Cortex of kidney (tissue), 1 donor: ENCODE measurements around the gene GNG7.
"Not testable (repeated sequence)": the region's sequence is repeated elsewhere in the genome, so short reads cannot be mapped to it uniquely, and the experiment has no call there.

Experiments
- DNase-seq: peaks from one replicate; lab custom pipeline; 2025; lab: John Stamatoyannopoulos, UW

Gene GNG7

DNA sequence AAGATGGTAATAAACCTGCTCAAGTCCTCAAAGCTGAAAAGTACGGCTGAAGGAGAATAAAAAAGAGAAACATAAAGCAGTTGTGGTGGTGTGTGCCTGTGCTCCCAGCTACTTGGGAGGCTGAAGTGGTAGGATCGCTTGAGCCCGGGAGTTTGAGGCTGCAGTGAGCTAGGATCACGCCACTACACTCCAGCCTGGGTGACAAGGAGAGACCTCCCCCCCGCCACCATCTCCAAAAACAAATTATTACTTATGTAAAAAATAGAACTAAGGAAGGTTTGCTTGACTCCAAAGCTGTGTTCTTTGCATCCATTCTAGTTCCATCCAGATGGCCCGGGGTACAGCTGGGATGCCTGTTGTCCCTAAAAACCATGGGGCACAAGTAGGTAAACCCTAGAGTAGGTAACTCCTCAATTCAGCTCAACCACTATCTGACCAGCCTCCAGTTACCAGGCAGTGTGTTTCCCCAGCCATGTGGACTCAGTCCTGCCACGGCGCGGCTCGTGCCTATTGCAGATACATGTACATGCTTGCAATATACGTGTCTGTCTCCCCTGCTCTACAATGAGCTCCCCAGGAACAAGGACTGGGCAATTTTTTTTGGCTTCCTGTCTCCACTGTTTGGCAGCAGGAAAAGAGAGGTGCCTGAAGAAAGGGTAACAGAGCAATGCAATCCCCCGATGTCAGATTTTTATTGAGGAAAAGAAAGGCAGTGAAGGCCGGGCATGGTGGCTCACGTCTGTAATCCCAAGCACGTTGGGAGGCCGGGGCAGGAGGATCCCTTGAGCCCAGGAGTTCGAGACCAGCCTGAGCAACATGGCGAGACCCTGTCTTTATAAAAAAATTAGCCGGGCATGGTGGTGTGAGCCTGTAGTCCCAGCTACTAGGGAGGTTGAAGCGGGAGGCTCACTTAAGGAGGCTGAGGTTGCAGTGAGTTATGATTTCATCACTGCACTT lies 101.3 kb downstream of the GNG7 start:
- DNase-seq, result no peak

DNA sequence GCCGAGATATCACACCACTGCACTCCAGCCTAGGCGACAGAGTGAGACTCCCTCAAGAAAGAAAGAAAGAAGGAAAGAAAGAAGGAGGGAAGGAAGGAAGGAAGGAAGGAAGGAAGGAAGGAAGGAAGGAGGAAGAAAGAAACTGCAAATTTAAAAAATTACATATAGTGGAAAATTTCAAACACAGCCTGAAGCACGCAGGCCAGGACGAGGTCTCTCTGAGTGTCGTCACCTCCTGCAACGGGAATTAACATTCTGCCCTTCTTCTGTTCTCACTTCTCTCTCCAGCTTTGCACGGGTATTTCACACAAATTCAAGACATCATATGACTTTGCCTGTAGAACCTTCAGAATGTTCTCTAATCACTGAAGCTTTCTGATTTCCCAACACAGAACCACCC lies 108.2 kb downstream of the GNG7 start:
- DNase-seq, result no peak

DNA sequence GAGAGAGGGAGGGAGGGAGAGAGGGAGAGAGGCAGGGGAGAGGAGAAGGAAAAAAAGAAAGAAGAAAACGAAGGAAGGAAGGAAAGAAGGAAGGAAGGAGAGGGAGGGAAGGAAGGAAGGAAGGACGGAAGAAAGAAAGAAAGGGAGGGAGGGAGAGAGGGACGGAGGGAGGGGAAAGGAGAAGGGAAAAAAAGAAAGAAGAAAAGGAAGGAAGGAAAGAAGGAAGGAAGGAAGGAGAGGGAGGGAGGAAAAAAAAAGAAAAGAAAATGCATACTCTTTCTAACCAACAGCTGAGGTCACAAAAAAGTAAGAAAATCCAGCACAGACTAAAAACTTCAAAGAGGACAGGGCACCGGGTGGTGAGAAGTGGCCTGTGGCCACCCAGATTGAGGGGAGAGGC lies 109.7 kb downstream of the GNG7 start:
- no peak for DNase-seq

DNA sequence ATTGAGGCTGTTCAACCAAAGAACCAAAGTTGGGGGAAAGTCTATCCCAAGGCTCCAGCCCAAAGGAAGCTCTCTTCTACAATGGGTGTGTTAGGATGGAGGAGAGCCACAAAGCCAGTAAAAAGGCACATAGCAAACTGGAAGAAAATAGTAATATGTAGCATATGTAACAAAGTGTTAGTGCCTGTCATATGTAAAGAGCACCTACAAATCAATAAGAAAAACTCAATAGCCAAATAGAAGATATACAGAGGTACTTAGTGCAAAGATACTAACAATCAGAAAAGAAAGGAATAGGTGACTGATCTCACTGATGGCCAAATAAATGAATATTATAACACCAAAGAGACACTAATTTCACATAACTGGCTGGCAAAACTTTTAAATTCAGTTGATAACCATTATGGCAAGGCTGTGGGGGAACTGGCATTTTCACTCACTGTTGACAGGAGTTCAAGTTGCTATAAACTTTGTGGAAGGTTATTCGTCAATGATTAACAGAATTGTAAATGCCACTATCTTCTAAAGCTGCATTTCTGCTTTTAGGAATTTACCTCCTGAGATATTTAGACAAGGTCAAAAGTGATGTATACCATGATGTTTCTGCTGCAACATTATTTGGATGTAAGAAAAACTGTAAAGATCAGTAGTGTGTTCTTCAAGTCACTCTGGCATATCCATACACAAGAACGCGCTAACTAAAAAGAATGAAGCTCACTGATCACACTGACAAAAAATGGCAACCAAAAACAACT lies 110.8 kb downstream of the GNG7 start:
- DNase-seq, result no peak

DNA sequence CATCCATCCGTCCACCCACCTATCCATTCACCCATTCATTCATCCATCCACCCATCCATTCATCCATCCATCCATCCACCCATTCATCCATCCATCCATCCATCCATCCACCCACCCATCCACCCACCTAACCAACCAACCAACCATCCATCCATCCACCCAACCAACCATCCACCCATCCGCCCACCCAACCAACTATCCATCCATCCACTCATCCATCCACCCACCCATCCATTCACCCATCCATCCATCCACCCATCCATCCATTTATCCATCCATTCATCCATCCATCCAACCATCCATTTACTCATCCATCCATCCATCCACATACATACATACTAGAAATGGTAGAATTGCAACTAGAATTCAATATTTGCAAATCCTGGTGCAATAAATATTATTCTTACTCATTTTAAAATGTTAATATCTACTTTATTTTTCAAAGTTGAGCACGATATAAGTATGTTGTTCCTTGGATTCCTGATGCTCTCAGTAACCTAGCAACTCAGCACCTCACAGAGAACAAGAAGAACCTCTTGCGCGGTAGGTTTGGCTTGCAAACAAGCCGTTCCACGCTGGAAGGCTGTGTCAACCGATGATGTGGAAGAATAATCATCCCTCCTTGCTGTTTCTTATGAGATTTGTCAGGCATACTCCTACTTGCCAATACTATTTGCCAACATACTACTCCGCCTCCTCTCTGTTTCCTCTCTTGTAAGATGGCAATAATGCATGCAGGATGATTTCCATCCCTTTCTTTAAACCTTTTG lies 111.7 kb downstream of the GNG7 start:
- no peak for DNase-seq

DNA sequence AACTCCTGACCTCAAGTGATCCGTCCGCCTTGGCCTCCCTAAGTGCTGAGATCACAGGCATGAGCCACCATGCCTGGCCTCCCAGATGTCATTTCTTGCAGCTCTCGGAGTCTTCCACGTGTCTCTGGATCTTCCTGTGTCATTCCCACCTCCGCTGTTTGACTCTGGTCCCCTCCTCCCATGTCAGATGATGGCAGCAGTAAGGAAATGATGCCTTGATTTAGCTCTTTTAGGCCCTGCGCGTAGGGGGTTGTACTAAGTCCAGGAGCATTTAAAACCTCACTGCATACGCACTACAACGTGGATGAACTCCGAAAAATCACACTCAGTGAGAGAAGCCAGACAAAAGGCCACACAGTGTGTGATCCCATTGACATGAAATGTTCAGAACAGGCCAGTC lies 113.1 kb downstream of the GNG7 start:
- no peak for DNase-seq

DNA sequence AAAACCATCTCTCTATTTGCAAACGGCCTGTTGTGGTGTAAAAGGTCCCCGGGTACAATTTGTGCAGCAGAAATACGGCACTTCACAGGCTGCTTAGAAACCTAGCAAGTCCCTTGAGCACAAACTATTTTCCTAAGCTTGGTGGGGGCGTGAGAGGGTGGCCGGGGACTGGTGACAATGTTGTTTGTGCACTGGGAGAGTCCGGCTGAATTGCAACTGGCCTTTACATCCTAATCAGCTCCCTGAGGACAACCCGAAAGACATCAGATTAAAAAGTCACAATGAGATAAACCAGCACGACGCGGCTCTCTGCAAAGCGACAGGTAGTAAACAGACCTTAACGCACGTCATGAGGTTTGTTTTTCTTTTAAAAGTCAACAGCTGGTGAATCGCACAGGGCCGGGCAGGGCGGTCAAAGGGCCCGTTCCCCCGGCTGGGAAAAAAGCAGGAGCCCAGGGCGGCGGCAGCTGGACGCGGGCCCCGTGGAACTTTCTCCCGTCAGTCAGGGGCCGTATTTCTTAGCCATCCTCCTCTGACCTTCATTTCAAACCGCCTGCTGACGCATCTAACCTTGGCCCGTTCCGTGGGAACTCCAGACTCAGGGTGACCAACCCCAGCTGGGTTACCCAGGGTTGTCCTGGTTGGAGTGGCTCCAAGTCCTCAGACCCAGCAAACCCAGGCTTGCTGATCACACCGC lies 114.3 kb downstream of the GNG7 start:
- no peak for DNase-seq

DNA sequence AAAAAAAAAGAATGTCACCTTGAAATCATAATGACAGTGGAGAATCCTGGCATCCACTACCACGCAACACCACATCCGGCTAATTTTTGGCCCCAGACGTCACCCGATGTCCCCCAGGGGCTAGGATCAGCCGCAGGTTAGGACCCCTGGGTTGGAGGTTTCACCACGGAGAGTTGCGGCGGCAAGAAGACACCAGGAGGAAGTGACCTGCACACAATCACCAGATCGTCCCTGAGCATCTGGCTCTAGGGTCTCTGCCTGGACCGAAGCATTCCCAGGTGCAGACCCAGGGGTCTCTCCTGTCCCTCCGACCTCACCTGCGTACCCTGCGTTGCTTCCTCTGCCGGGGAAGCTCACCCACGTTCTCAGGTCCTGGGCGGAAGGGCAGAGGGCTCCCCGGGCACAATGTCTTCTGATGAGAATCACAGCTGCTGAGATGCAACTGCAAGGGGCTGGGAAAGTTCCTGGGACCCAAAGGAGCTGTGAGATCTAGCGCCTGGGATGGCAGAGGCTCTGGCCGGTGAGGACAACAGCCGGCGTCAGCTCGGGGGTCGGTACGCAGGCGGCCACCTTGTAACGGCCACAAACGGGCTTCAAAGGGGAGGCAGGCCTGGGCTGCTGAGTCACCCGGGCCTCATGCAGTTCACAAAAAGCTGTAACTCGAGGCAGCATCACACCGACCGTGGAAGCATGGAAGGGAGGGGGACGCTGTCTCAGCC lies 115.3 kb downstream of the GNG7 start:
- DNase-seq, result no peak

DNA sequence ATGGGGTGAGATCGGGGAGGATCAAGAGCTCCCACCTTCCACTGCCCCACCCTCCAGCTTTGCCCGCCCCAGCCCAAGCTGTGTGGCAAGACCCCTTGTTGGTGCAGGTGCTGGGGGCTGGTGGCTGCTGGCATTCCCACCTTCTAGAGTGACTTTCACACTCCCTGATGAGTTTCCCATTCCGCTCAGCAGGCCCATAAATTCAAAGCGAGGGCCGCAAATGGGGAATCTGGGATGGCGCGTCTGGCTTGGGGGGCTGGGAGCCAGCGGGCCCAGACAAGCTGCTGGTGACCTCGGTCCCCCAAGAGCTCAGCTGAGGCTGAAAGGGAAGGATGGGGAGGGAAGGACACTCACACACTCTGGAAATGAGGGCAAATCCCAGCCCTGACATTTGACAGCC lies 116.3 kb downstream of the GNG7 start:
- DNase-seq, result no peak

DNA sequence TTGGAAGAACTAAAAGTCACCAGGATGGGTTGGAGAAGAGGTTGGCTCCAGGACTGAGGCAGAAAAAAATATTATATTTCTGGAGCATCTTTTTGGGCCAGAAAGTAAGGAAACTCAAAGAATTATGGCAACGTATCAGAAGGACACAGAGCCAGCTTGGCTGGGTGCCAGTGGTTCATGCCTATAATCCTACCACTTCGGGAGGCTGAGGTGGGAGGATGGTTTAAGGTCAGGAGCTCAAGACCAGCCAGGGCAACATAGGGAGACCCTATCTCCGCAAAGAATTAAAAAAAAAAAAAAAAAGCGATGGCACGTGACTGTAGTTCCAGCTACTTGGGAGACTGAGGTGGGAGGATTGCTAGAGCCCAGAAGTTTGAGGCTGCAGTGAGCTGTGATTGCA lies 118.5 kb downstream of the GNG7 start:
- no peak for DNase-seq

DNA sequence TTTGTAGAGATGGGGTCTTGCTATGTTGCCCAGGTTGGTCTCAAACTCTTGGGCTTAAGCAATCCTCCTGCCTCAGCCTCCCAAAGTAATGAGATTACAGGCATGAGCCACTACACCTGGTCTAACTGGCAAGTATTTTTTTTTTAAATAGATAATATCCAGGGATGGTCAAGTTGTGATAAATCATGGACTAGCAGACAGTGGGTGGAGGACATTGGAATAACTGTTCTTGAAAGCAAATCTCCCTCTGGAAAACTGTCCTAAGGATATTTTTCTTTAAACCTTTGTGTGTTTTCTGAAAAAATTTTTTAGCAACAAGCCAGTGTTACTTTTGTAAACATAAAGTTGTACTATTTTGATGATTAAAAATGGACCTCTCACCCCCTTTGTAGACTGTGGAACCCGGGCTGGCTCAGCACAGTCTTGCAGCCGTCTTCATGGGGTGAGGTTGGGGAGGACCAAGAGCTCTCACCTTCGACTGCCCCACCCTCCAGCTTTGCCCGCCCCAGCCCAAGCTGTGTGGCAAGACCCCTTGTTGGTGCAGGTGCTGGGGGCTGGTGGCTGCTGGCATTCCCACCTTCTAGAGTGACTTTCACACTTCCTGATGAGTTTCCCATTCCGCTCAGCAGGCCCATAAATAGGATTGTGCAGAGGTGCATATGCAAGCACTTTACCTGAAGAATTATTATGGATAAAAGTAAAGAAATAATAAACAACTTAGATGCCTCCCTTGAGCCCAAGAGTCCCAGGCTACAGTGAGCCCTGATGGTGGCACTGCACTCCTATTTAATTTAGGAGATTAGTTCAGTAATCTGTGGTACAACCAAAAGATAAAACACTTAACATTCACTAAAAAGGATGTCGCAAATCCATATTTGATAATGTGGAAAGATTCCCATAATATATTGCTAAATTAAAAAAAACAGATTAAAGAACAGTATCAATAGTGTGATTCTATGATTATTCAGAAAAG lies 119.2 kb downstream of the GNG7 start:
- no peak for DNase-seq

DNA sequence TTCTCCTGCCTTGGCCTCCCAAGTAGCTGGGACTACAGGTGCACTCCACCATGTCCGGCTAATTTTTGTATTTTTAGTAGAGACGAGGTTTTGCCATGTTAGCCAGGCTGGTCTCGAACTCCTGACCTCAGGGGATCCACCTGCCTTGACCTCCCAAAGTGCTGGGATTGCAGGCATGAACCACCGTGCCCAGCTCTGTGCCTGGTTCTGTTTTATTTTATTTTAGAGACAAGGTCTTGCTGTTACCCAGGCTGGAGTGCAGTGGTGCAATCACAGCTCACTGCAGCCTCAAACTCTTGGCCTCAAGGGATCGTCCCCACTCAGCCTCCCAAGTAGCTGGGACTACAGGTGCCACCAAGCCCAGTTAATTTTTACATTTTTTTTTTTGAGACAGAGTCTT lies 122.1 kb downstream of the GNG7 start:
- DNase-seq, result not testable (repeated sequence)

DNA sequence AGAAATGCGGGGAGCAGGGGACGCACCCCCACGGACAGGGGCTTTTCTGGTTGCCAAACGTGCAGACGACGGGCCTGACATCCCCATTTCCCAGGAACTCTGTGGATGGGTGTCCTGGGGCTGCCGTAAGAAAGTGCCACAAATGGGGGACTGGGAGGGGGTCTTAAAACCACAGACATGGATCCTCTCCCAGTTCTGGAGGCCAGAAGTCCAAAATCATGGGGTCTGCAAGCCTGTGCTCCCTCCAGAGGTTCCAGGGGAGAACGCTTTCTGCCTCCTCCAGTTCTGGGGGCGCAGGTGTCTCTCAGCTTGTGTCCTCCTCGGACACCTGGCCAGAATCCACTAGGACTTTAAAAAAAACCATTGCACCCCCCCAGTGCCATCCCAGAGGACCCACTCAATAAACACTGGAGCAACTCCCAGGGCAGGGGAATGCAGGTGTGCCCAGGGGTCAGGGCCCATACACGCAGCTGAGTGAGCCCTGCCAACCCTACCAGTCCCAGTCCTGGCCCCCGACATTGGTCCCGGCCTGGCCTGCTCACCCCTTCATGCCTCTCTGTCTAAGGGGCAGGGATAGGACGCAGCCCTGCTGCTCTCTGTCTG lies 122.7 kb downstream of the GNG7 start:
- no peak for DNase-seq

DNA sequence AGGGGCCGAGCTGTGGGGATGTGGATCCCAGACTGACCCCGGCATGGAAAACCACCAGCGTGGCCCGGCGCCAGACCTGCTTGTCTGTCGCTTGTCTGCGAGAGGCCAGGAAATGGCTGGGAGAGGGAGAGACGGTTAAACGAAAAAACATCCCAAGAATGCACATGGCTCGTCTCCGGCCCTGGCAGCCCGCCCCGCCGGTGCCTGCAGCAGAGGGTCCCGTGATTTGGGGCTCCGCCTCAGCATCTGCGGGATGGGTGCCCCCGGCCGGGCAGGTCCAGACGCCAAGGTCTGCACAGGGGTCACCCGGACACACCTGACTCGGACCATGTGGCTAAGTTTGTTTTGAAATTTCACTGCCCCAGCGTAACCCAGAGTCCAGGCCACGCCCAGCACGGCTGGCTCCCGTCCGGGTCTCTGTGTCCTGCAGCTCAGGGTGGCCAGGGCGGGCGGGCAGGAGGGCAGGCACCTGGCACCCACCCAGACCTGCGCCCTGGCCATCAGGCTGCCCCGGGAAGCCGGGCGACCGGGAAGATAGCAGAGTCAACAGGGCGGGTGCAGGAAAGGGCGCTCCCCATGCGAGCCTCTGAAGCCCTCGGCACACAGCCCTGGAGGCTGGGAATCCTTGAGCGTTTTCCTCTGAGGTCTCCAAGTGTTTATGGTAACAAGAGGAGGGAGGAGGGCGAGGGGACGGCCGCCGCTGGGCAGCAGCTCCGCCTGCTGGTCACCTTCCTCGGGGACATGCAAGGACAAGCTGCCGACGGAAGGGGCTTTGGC lies 123.4 kb downstream of the GNG7 start:
- DNase-seq, result no peak

DNA sequence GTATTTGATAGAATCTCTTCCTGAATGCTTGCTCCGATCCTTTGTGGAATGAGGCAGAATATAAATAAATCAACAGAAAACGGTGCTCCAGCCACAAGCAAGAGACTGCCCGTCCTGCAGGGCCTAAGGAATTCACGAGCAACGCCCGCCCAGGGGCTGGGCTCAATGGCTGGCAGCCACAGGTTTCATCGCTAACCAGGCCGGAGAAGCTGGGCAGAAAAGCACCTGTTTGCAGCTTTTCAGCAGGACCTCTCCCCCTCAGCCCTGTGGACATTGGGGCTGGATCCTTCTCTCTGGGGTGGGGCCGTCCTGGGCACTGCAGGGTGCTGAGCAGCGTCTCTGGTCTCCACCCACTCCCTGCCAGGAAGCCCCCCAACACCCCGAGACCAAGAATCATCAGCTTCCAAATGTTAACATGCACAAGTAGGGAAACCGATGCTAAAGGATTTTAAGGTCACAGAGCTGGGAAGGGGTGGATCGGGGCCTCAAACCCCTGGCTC lies 124.1 kb downstream of the GNG7 start:
- no peak for DNase-seq

DNA sequence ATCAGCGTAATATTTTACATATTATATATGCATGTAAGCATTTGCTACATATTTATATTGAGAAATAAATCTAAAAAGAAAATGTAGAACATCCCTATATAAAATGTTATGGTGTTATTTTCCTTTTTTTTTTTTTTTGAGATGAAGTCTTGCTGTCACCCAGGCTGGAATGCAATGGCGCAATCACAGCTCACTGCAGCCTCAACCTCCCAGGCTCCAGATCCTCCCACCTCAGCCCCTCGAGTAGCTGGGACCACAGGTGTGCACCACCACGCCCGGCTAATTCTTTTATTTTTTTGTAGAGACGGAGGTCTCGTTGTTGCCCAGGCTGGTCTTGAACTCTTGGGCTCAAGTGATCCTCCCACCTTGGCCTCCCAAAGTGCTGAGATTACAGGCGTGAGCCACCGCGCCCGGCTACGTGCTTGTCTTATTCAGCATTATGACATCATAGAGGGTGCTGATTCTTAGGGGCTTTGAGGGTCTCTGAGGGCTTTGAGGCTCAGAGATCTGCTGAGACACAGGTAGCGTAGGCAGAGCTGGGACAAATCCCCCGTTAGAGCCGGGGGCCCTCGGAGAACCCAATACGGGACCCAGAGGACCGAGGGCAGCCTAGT lies 124.7 kb downstream of the GNG7 start:
- DNase-seq, result no peak

DNA sequence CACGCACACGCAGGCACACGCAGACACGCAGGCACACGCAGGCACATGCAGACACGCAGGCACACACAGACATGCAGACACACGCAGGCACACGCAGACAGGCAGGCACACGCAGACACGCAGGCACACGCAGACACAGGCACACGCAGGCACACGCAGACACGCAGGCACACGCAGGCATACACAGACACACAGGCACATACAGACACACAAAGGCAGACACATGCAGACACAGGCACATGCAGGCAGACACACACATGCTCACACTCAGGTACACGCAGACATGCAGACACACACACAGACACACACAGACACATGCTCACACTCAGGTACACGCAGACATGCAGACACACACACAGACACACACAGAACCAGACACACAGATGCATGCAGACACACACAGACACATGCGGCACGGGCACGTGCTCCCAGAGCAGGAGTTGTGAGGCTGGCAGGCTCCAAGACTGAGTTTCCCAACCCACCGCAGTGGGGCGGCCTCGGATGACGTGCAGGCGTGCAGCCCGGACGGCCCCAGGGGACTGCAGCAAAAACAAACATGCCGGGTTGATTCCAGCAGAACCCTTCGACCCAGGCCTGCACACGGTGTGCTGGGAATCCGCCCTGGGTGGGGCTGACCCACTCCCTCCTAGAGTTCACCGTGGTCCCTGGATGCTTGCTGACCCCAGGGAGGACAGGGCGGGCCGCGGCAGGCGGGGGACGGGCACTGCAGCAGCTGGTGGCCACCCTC lies 126.6 kb downstream of the GNG7 start:
- no peak for DNase-seq
